HFF-Myc (cell line): ENCODE measurements around the gene SYNRG.

ENCODE experiments used
- DNase-seq: peaks from one replicate; pipeline ENCODE4 v3.0.0-alpha.2; 2011; ENCODE audit warnings: low read depth; ENCODE audit errors: extremely low read depth
- H3K4me3 ChIP-seq: replicated peaks from 2 replicates; pipeline ENCODE4 v1.5.1; 2011; ENCODE audit warnings: low read depth, mild to moderate bottlenecking, control low read depth, low read length
- CTCF ChIP-seq: IDR thresholded peaks from 2 replicates; pipeline ENCODE4 v1.5.1; 2012; ENCODE audit warnings: mild to moderate bottlenecking, low read depth, low read length, control low read depth; ENCODE audit errors: missing control alignments

The SYNRG gene

GRCh38 chr17:37605081-37605480, 4.1 kb downstream of the SYNRG start:
- no peak for DNase-seq
- H3K4me3 ChIP-seq, result no peak overlapping the region
- no peak for TF ChIP-seq CTCF

GRCh38 chr17:37604556-37604955, 4.7 kb downstream of the SYNRG start:
- no peak overlapping the region for H3K4me3 ChIP-seq
- DNase-seq, result no peak
- no peak for TF ChIP-seq CTCF

GRCh38 chr17:37598145-37598544, 11.1 kb downstream of the SYNRG start:
- H3K4me3 ChIP-seq, result no peak overlapping the region
- no peak for DNase-seq
- no peak for TF ChIP-seq CTCF

- H3K4me3 ChIP-seq, result no peak overlapping the region
- no peak for TF ChIP-seq CTCF
- DNase-seq, result no peak
Observed at GRCh38 chr17:37592291-37592690, 16.9 kb downstream of the SYNRG start.

GRCh38 chr17:37585066-37585465, 24.2 kb downstream of the SYNRG start:
- no peak overlapping the region for H3K4me3 ChIP-seq
- TF ChIP-seq CTCF, result no peak
- DNase-seq, result no peak

- TF ChIP-seq CTCF, result no peak
- DNase-seq, result no peak
- H3K4me3 ChIP-seq, result no peak overlapping the region
Observed at GRCh38 chr17:37576281-37576680, 32.9 kb downstream of the SYNRG start.

- H3K4me3 ChIP-seq, result no peak overlapping the region
- DNase-seq, result no peak
- TF ChIP-seq CTCF, result no peak
Observed at GRCh38 chr17:37574427-37574826, 34.8 kb downstream of the SYNRG start.
